PC-3 (cell line): Measurements from ENCODE around the gene FAM50B. TPM values are rescaled to one million over a fixed set of nuclear protein-coding genes. Genes with fewer than 3 reads are reported as not detected.

Experiments
- ATAC-seq: fragments of 200-7000 bp; cut with Tn5 transposase; 2 replicates; pipeline ENCODE4 v1.9.1; 2020; ENCODE audit warnings: mild to moderate bottlenecking, moderate library complexity
- BruUV-seq: library from RNA; stranded (reverse); fragments of 400-500 nt; replicated peaks from 2 replicates; lab custom pipeline; 2021; lab: Mats Ljungman, UMichigan
- CTCF ChIA-PET: fragments of 300-600 bp; sonication (Branson Sonifier 250); formaldehyde crosslinking; loops from one replicate; lab custom pipeline; 2022; ENCODE audit warnings: antibody characterized with exemption; lab: Charles Lee
- POLR2A ChIA-PET: fragments of 300-600 bp; sonication (Branson Sonifier 250); formaldehyde crosslinking; loops from one replicate; lab custom pipeline; 2022; ENCODE audit warnings: antibody characterized with exemption; ENCODE audit not compliant: unreplicated experiment; lab: Charles Lee
- DNase-seq: peaks from one replicate; pipeline ENCODE4 v3.0.0-alpha.2; 2015
- H2AFZ ChIP-seq: fragments of 300-600 bp; sonication (generic); 2 replicates; pipeline ENCODE4 v1.6.0; 2016; ENCODE audit warnings: antibody characterized with exemption, low read length
- H3F3A ChIP-seq: fragments of 300-600 bp; sonication (generic); one replicate; pipeline ENCODE4 v1.6.0; 2017; ENCODE audit warnings: antibody characterized with exemption, low read length, control low read depth, mild to moderate bottlenecking; ENCODE audit not compliant: unreplicated experiment
- H3K27ac ChIP-seq: fragments of 300-600 bp; sonication (generic); 2 replicates; pipeline ENCODE4 v1.5.1; 2016; ENCODE audit warnings: mild to moderate bottlenecking, low read length
- H3K27me3 ChIP-seq: fragments of 300-600 bp; sonication (generic); 2 replicates; pipeline ENCODE4 v1.6.1; 2016; ENCODE audit warnings: low read length, mixed read lengths
- H3K36me3 ChIP-seq: fragments of 300-600 bp; sonication (generic); 2 replicates; pipeline ENCODE4 v1.6.1; 2016; ENCODE audit warnings: low read depth, mixed run types, low read length, mixed read lengths
- H3K4me1 ChIP-seq: fragments of 300-600 bp; sonication (generic); 2 replicates; pipeline ENCODE4 v1.5.1; 2016; ENCODE audit warnings: low read length; ENCODE audit not compliant: insufficient read depth
- H3K4me2 ChIP-seq: fragments of 300-600 bp; sonication (generic); 2 replicates; pipeline ENCODE4 v1.6.0; 2016; ENCODE audit warnings: low read length
- H3K4me3 ChIP-seq: fragments of 300-600 bp; sonication (generic); 2 replicates; pipeline ENCODE4 v1.5.1; 2016; ENCODE audit warnings: mild to moderate bottlenecking, low read length, mixed read lengths
- H3K79me2 ChIP-seq: fragments of 300-600 bp; sonication (generic); 2 replicates; pipeline ENCODE4 v1.6.1; 2017; ENCODE audit warnings: low read length, mixed read lengths
- H3K9ac ChIP-seq: fragments of 300-600 bp; sonication (generic); 2 replicates; pipeline ENCODE4 v1.6.0; 2016; ENCODE audit warnings: mild to moderate bottlenecking, low read length
- H3K9me2 ChIP-seq: fragments of 300-600 bp; sonication (generic); replicated peaks from 2 replicates; pipeline ENCODE4 v1.6.1; 2016; ENCODE audit warnings: mixed run types, low read length, mixed read lengths
- H3K9me3 ChIP-seq: fragments of 300-600 bp; sonication (generic); 2 replicates; pipeline ENCODE4 v1.6.1; 2016; ENCODE audit warnings: low read length, mixed read lengths
- H4K20me1 ChIP-seq: fragments of 300-600 bp; sonication (generic); 2 replicates; pipeline ENCODE4 v1.6.1; 2016; ENCODE audit warnings: low read length, mixed read lengths
- CTCF ChIP-seq: fragments of 300-600 bp; sonication (generic); conservative IDR thresholded peaks from 2 replicates; pipeline ENCODE4 v1.5.1; 2017; ENCODE audit warnings: antibody characterized with exemption, low read depth, mild to moderate bottlenecking, low read length
- EZH2 ChIP-seq: fragments of 300-600 bp; sonication (generic); IDR thresholded peaks from one replicate; pipeline ENCODE4 v1.6.1; 2017; ENCODE audit warnings: antibody characterized with exemption, mild to moderate bottlenecking, low read length; ENCODE audit not compliant: unreplicated experiment
- EZH2phosphoT487 ChIP-seq: fragments of 300-600 bp; sonication (generic); IDR thresholded peaks from 2 replicates; pipeline ENCODE4 v1.6.1; 2018; ENCODE audit warnings: mild to moderate bottlenecking, antibody characterized with exemption, low read length, borderline replicate concordance
- intact Hi-C: fragments of 100-400 bp; cut with micrococcal nuclease; formaldehyde crosslinking; loops from 2 replicates; pipeline ENCODE4 v1.9.0; 2023
- total RNA-seq: library from RNA; depleted of rRNA; stranded (reverse); fragments of >200 nt; gene quantifications from 2 replicates; pipeline ENCODE4 v1.2.3, GENCODE V29; 2014

Gene FAM50B
- total RNA-seq, 1 experiment from 2014 or later: 8.3 TPM

GRCh38 chr6:3823671-3824070 lies 25.5 kb upstream of the FAM50B start:
- Histone ChIP-seq H3K9me2 (no peaks in the 10 kb centered on the region), H3K27ac (peak overlapping the region; percentile 33), H3K36me3 (no peaks in the 10 kb centered on the region), H2AFZ (no peak overlapping the region), H3K9ac (no peak overlapping the region), H3K27me3 (no peaks in the 10 kb centered on the region), H3F3A (no peaks in the 10 kb centered on the region), H3K4me3 (no peak overlapping the region), H3K9me3 (no peaks in the 10 kb centered on the region), H3K4me1 (peaks cover 57% of the 10 kb centered on the region), H3K79me2 (no peaks in the 10 kb centered on the region), H3K4me2 (peak overlapping the region; percentile 45), H4K20me1 (no peaks in the 10 kb centered on the region)
- no TSS peak for BruUV-seq
- POLR2A ChIA-PET: no interaction called here
- DNase-seq (no peak), ATAC-seq (no peak)
- intact Hi-C loops: loop anchor here (2.0 kb wide), 1 partner anchor 15 kb away; no protein-coding TSS in a partner anchor
- TF ChIP-seq EZH2phosphoT487 (no peak), EZH2 (no peak), CTCF (no peak)
- CTCF ChIA-PET: interaction anchor here (0.6 kb wide), 1 partner anchor 10 kb away, joined by 3 read pairs; no protein-coding TSS in a partner anchor

GRCh38 chr6:3825331-3825831 lies 23.8 kb upstream of the FAM50B start:
- Histone ChIP-seq H3K27ac (peak overlapping the region; percentile 84), H3K4me2 (peak overlapping the region; percentile 71), H2AFZ (peak overlapping the region; percentile 58), H3K36me3 (no peaks in the 10 kb centered on the region), H3F3A (no peaks in the 10 kb centered on the region), H3K9me3 (no peaks in the 10 kb centered on the region), H3K79me2 (no peaks in the 10 kb centered on the region), H3K4me3 (peak overlapping the region; percentile 38; the same call in 1 of the 2 replicates), H3K4me1 (peaks cover 45% of the 10 kb centered on the region), H4K20me1 (no peaks in the 10 kb centered on the region), H3K9ac (peak overlapping the region; percentile 19), H3K9me2 (no peaks in the 10 kb centered on the region), H3K27me3 (no peaks in the 10 kb centered on the region)
- DNase-seq: peak; percentile 70
- CTCF ChIA-PET: interaction anchor here (0.5 to 1.1 kb wide), 5 partner anchors 22 to 165 kb away, joined by 3 to 9 read pairs (median 5); partner anchors contain the start of gene FAM50B
- intact Hi-C loops: loop anchor here (1.0 to 5.0 kb wide), 3 partner anchors 9 to 167 kb away; no protein-coding TSS in a partner anchor
- peak; percentile 70 for ATAC-seq
- no TSS peak for BruUV-seq
- TF ChIP-seq EZH2phosphoT487 (no peak), CTCF (peak; percentile 76), EZH2 (no peak)
- POLR2A ChIA-PET: interaction anchor here (0.6 to 1.4 kb wide), 3 partner anchors 17 to 1567 kb away, joined by 5 to 6 read pairs (median 5); no protein-coding TSS in a partner anchor
